BLaER1 (cell line): Measurements from ENCODE around the gene NTRK3.

ENCODE experiments used
- H3K27ac ChIP-seq: shearing (Covaris generic); formaldehyde crosslinking; 2 replicates; pipeline ENCODE4 v1.8.1; 2022
- H3K27me3 ChIP-seq: shearing (Covaris generic); formaldehyde crosslinking; 2 replicates; pipeline ENCODE4 v1.8.1; 2022
- H3K36me3 ChIP-seq: shearing (Covaris generic); formaldehyde crosslinking; 2 replicates; pipeline ENCODE4 v1.8.1; 2022
- H3K4me1 ChIP-seq: shearing (Covaris generic); formaldehyde crosslinking; 2 replicates; pipeline ENCODE4 v1.8.1; 2022
- H3K4me2 ChIP-seq: shearing (Covaris generic); formaldehyde crosslinking; 2 replicates; pipeline ENCODE4 v1.8.1; 2022
- H3K4me3 ChIP-seq: shearing (Covaris generic); formaldehyde crosslinking; 2 replicates; pipeline ENCODE4 v1.8.1; 2022
- H3K9ac ChIP-seq: shearing (Covaris generic); formaldehyde crosslinking; 2 replicates; pipeline ENCODE4 v1.8.1; 2022
- H3K9me3 ChIP-seq: shearing (Covaris generic); formaldehyde crosslinking; 2 replicates; pipeline ENCODE4 v1.8.1; 2022
- H4K20me1 ChIP-seq: shearing (Covaris generic); formaldehyde crosslinking; 2 replicates; pipeline ENCODE4 v1.8.1; 2022
- Cebpa-rat ChIP-seq: shearing (Covaris generic); IDR thresholded peaks from 2 replicates; pipeline ENCODE4 v1.8.1; 2022

Gene NTRK3

DNA sequence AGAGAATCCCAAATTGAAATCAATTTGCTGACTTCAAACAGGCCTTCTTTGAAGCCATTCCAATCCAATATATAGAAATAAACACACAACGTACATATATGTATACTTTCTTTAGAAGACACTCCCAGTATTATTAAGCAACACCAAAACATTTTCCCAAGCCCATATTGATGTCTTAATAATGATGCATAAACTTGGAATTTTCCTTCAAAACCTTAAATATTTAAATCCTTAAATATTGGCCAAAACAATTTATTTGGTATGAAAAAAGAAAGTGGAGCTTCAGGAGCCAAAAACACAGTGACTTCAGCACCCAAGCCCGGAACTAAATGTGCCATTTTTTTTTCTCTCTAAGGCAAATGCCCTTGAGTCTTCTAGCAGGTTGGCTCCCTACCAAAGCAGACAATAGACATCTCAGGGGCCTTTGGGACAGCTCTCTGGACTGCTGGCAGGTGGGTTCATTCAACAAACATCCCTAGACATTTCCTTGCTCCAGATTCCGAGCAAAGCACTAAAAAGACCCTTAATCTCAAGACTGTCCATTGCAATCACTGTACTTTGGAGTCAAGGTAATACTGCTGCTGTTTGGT lies 384.7 kb downstream of the NTRK3 start:
- H3K36me3 ChIP-seq = no peaks in the 10 kb centered on the region
- H3K4me1 ChIP-seq = peaks cover 18% of the 10 kb centered on the region
- H4K20me1 ChIP-seq = no peaks in the 10 kb centered on the region
- H3K4me3 ChIP-seq = no peak overlapping the region
- no peaks in the 10 kb centered on the region for H3K9me3 ChIP-seq
- H3K27ac ChIP-seq = no peak overlapping the region
- no peaks in the 10 kb centered on the region for H3K27me3 ChIP-seq
- no peak overlapping the region for H3K4me2 ChIP-seq
- no peak for TF ChIP-seq Cebpa-rat
- no peak overlapping the region for H3K9ac ChIP-seq

DNA sequence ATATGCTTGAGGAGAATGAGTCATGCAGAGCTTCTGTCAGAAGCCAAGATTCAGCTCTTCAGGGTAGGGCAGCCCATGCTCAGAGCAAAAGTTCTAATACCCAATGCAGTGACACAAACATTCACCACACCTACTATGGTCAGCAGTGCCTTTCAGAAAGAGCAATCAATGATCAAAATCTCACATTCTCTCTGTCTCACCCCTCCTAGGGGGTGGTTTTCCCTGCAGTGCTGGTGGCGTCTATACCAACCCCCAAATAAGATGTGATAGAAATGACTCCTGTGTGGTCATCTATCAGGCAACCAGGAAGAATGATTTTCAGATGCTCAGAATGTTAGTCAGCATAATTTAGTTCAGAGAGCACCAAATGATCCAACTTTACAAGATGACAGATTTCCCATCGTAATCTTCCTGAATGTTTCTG lies 385.3 kb downstream of the NTRK3 start:
- Histone ChIP-seq H3K4me2 (no peak overlapping the region), H3K9me3 (no peaks in the 10 kb centered on the region), H3K27ac (no peak overlapping the region), H3K36me3 (no peaks in the 10 kb centered on the region), H3K4me1 (peaks cover 18% of the 10 kb centered on the region), H3K27me3 (no peaks in the 10 kb centered on the region), H3K9ac (no peak overlapping the region), H4K20me1 (no peaks in the 10 kb centered on the region), H3K4me3 (no peak overlapping the region)
- TF ChIP-seq Cebpa-rat = no peak

DNA sequence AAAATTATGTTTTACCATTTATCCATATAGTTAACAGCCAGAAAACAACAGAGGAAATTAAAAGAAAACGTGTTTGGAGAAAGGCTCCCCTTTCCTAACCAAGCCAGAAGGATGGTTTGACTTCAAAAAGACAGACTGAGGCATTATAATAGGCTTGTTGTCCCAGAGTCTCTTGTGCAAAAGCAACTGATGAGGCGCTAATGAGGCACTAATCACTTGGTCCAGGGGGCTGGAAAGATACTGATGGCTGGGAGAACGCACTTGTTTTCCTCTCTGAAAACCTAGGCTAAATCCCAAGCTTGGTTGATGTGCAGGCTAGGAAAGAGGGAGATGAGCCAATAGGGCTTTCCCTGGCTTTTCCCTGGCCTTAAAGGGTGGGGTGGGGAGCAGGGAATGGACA lies 389.6 kb downstream of the NTRK3 start:
- H3K27ac ChIP-seq = no peak overlapping the region
- H3K4me2 ChIP-seq = no peak overlapping the region
- no peaks in the 10 kb centered on the region for H3K27me3 ChIP-seq
- H3K36me3 ChIP-seq = no peaks in the 10 kb centered on the region
- H3K4me3 ChIP-seq = no peak overlapping the region
- no peaks in the 10 kb centered on the region for H3K4me1 ChIP-seq
- TF ChIP-seq Cebpa-rat = no peak
- no peaks in the 10 kb centered on the region for H4K20me1 ChIP-seq
- H3K9me3 ChIP-seq = no peaks in the 10 kb centered on the region
- H3K9ac ChIP-seq = no peak overlapping the region

DNA sequence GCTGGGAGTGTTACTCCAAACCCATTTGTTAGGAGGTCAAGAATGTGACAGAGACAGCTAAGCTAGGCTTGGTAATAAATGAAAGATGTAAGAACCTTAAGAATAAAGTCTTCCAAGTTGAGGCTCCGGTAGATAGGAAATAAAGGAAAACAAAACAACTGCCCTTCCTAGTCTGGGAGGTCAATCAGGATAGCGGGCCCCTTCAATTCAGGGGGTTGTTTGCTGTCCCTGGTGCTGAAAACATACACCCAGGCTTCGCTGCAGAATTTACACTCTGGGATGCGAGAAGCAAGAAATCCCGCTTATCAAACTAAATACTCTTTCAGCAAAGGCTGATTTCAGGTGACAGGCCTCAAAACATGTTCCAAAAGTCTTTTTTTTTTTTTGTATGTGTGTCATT lies 393.4 kb downstream of the NTRK3 start:
- Histone ChIP-seq H3K4me1 (peaks cover 13% of the 10 kb centered on the region), H4K20me1 (no peaks in the 10 kb centered on the region), H3K27ac (no peak overlapping the region), H3K9ac (no peak overlapping the region), H3K9me3 (no peaks in the 10 kb centered on the region), H3K4me2 (no peak overlapping the region), H3K36me3 (no peaks in the 10 kb centered on the region), H3K27me3 (no peaks in the 10 kb centered on the region), H3K4me3 (no peak overlapping the region)
- no peak for TF ChIP-seq Cebpa-rat

DNA sequence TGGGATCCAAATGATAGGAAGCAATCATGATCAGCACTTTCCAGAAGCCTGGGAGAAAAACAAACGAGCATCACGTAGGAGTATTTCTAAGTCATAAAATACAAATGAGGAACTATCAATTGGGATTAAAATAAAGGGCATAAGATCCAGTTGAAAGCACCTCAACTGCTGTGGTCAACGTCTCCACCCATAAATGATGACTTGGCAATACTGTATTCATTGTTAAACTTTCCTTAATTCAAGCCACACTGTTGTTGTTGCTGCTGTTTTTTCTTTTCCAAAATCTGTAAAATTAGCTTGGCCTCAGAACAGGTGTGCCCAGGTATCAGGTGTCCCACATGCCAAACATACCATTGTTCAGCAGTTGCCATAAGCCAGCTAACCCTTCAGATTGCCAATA lies 395.8 kb downstream of the NTRK3 start:
- no peaks in the 10 kb centered on the region for H3K36me3 ChIP-seq
- H3K4me2 ChIP-seq = no peak overlapping the region
- no peaks in the 10 kb centered on the region for H3K27me3 ChIP-seq
- H3K9ac ChIP-seq = no peak overlapping the region
- no peak for TF ChIP-seq Cebpa-rat
- H3K4me3 ChIP-seq = no peak overlapping the region
- peaks cover 20% of the 10 kb centered on the region for H3K4me1 ChIP-seq
- H4K20me1 ChIP-seq = no peaks in the 10 kb centered on the region
- no peak overlapping the region for H3K27ac ChIP-seq
- H3K9me3 ChIP-seq = no peaks in the 10 kb centered on the region

DNA sequence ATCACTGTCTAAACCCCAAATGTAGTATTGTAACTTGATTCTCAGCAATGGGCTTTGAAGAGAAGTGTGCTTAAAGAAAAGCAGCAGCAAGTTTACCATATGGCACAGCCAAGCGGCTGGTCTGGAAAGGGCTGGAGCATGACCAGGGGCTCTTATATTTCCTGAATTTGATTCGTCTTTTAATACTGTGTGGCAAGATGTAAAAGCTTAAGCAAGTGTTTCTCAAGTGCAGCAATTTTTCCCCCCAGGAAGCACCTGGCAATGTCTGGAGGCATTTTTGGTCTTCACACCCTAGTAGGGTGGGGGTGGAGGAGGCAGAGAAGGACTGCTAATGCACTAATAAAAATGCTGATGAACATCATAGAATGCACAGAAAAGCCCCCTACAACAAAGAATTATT lies 397.9 kb downstream of the NTRK3 start:
- 0 out of 2 replicates have a peak, but pooled peaks have one; percentile 45 for TF ChIP-seq Cebpa-rat
- no peaks in the 10 kb centered on the region for H4K20me1 ChIP-seq
- H3K9me3 ChIP-seq = no peaks in the 10 kb centered on the region
- no peak overlapping the region for H3K27ac ChIP-seq
- no peak overlapping the region for H3K9ac ChIP-seq
- peak overlapping the region; percentile 58 for H3K4me2 ChIP-seq
- H3K27me3 ChIP-seq = no peaks in the 10 kb centered on the region
- peaks cover 20% of the 10 kb centered on the region for H3K4me1 ChIP-seq
- no peaks in the 10 kb centered on the region for H3K36me3 ChIP-seq
- no peak overlapping the region for H3K4me3 ChIP-seq

DNA sequence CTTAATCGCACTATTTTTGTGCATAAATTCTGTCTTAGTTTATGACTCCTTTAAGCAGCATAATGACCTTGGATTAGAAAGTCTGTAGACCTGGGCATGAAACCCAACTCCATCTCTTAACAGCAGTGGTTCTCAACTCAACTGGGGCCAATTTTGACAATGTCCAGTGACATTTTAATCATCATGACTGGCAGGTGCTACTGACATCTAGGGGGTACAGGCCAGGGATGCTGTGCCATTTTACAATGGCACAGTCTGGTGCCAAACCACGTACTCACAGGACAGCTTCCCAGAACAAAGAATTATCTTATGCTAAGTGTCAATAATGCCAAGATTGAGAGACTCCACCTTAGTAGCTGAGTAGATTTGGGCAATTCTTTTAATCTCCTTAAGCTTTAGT lies 405.0 kb downstream of the NTRK3 start:
- no peak overlapping the region for H3K27ac ChIP-seq
- TF ChIP-seq Cebpa-rat = no peak
- no peaks in the 10 kb centered on the region for H3K27me3 ChIP-seq

DNA sequence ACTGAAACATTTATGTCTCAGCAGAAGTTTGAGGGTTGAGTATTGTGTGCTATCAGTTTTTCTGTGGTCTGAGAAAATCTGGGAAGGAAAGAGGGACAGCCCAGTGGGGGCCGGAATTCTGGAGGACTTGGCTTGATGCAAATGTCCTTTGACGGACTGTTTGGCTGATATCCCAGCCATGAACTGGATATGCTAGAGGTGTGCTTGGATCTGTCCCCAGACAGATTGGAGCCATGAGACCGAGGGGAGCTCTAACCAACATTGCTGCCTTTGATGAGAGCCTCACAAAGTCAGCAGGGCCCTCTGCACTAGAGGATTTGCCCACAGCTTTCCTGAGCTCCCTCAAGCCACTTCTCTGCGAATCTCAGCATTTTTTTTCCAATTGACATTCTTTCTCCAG lies 405.6 kb downstream of the NTRK3 start:
- Histone ChIP-seq H3K4me3 (no peak overlapping the region), H3K27me3 (no peaks in the 10 kb centered on the region), H3K9me3 (no peaks in the 10 kb centered on the region), H3K4me1 (no peaks in the 10 kb centered on the region), H3K36me3 (no peaks in the 10 kb centered on the region), H4K20me1 (no peaks in the 10 kb centered on the region), H3K4me2 (no peak overlapping the region), H3K27ac (no peak overlapping the region), H3K9ac (no peak overlapping the region)
- TF ChIP-seq Cebpa-rat = no peak

More for the DNA sequence above, 405.0 kb downstream of the NTRK3 start:
- Histone ChIP-seq H3K4me2 (no peak overlapping the region), H3K4me1 (no peaks in the 10 kb centered on the region), H3K9me3 (no peaks in the 10 kb centered on the region), H3K36me3 (no peaks in the 10 kb centered on the region), H3K9ac (no peak overlapping the region), H3K4me3 (no peak overlapping the region), H4K20me1 (no peaks in the 10 kb centered on the region)

DNA sequence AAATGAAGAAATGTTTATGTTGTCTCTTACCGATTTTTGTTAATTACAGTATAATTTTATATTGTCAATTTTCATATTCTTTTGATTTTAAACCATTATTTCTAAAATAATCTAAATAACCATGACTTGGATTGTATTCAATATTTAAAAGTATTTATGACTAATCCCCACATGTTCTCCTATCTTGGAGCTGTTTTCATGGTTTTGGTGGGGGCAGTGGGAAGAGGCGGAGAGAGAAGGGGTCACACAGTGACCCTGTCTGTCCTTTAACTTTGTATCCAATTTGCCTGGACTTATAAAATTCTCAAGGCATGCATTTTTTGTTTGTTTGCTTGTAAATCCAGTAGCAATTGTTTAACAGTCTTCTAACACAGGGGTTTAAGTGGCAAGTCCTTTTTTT lies 407.4 kb downstream of the NTRK3 start:
- no peak overlapping the region for H3K4me2 ChIP-seq
- no peaks in the 10 kb centered on the region for H3K4me1 ChIP-seq
- no peaks in the 10 kb centered on the region for H3K27me3 ChIP-seq
- no peaks in the 10 kb centered on the region for H3K9me3 ChIP-seq
- no peaks in the 10 kb centered on the region for H4K20me1 ChIP-seq
- H3K36me3 ChIP-seq = no peaks in the 10 kb centered on the region
- H3K4me3 ChIP-seq = no peak overlapping the region
- no peak for TF ChIP-seq Cebpa-rat
- no peak overlapping the region for H3K9ac ChIP-seq
- H3K27ac ChIP-seq = no peak overlapping the region

DNA sequence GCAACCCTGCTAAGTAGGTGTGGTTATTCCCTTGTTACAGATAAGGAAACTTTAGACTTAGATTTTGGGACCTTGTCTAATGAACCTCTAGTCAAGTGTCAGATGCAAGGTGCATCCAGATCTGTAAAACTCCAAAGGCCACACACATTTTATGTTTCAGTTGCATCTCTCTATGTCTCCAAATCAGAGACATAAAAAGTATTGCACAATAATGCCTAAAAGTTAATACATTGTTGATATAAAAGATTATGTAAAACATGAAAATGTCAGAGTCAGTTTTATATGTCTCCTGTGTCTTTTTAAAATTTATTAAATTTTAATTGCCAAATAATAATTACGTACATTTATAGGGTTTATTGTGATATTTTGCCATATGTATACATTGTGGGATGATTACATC lies 408.5 kb downstream of the NTRK3 start:
- no peak overlapping the region for H3K4me3 ChIP-seq
- peak; percentile 36; the same call in 1 of the 2 replicates for TF ChIP-seq Cebpa-rat
- no peaks in the 10 kb centered on the region for H3K9me3 ChIP-seq
- no peaks in the 10 kb centered on the region for H3K4me1 ChIP-seq
- H4K20me1 ChIP-seq = no peaks in the 10 kb centered on the region
- H3K36me3 ChIP-seq = no peaks in the 10 kb centered on the region
- no peak overlapping the region for H3K27ac ChIP-seq
- H3K27me3 ChIP-seq = no peaks in the 10 kb centered on the region
- H3K9ac ChIP-seq = no peak overlapping the region
- H3K4me2 ChIP-seq = no peak overlapping the region

DNA sequence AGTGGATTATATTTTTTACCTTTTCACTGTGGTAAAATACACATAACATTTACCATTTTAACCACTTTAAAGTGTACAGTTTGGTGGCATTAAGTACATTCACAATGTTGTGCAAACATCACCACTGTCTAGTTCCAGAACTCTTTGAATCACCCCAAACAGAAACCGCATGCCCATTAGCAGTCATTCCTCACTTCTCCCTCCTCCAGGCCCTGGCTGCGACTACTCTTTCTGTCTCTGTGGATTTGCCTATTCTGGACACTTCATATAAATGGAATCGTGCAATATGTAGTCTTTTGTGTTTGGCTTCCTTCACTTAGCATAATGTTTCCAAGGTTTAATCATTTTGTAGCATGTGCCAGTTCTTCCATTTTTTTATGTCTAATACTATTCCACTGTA lies 409.8 kb downstream of the NTRK3 start:
- Histone ChIP-seq H4K20me1 (no peaks in the 10 kb centered on the region), H3K4me3 (no peak overlapping the region), H3K27ac (no peak overlapping the region), H3K4me2 (no peak overlapping the region), H3K4me1 (no peaks in the 10 kb centered on the region), H3K27me3 (no peaks in the 10 kb centered on the region), H3K9ac (no peak overlapping the region), H3K36me3 (no peaks in the 10 kb centered on the region), H3K9me3 (no peaks in the 10 kb centered on the region)
- TF ChIP-seq Cebpa-rat = no peak
